Measurements from ENCODE around the gene DNAJC17. TPM values are rescaled to one million over a fixed set of nuclear protein-coding genes. Genes with fewer than 3 reads are reported as not detected.

Gene DNAJC17
- total RNA-seq, 2 donors from 2014 or later, result 26.3 to 37.3 TPM

DNA sequence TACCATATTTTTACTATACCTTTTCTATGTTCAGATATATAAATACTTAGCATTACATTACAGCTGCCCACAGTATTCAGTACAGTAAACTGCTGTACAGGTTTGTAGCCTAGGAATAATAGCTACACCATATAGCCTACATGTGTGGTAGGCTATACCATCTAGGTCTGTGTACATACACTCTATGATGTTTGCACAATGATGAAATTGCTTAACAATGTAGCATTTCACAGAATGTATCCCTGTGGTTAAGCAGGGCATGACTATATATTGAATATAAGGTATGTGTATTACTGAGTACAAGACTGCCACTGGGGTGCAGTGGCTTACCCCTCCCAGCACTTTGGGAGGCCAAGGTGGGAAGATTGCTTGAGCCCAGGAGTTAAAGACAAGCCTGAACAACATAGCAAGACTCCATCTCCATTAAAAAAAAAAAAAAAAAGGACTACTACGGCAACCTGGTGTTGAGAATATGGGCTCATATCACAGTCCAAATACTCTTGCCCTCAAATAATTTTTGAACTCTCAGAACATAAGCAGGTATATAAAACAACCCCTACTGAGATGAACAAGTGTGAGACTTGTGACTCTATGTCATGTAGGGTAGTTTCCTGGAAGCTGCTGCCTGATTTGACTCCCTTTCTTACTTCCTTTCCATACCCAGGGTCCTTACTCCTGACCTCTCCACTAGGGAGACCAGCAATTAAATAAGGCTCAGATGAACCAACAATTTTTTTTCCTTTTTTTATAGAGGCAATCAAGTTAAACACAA lies 16.5 kb upstream of the DNAJC17 start:
- Mint-ChIP-seq H3K4me3 (no peak overlapping the region), H3K27me3 (ENCODE audit: low read depth) (no peaks in the 10 kb centered on the region), H3K4me1 (ENCODE audit: low read depth) (no peaks in the 10 kb centered on the region), H3K27ac (peak overlapping the region; percentile 50), H3K36me3 (ENCODE audit: insufficient read depth in 2 of 2) (no peaks in the 10 kb centered on the region), H3K9me3 (no peaks in the 10 kb centered on the region)
- ATAC-seq (replicated peaks in 1 of 2) (peak; percentile 66 to 87), DNase-seq (no peak)

- Mint-ChIP-seq H3K27ac (no peak overlapping the region), H3K36me3 (ENCODE audit: insufficient read depth in 2 of 2) (no peaks in the 10 kb centered on the region), H3K9me3 (no peaks in the 10 kb centered on the region), H3K4me3 (no peak overlapping the region), H3K4me1 (ENCODE audit: low read depth) (no peaks in the 10 kb centered on the region), H3K27me3 (ENCODE audit: low read depth) (no peaks in the 10 kb centered on the region)
- DNase-seq, result no peak
- ATAC-seq (replicated peaks in 1 of 2), result no peak
These were observed 13.9 kb upstream of the DNAJC17 start for GRCh38 chr15:40821195-40821594.

GRCh38 chr15:40819048-40819447 lies 11.8 kb upstream of the DNAJC17 start:
- DNase-seq (no peak), ATAC-seq (replicated peaks in 1 of 2) (no peak)
- Mint-ChIP-seq H3K4me3 (no peak overlapping the region), H3K27me3 (ENCODE audit: low read depth) (no peaks in the 10 kb centered on the region), H3K4me1 (ENCODE audit: low read depth) (no peaks in the 10 kb centered on the region), H3K27ac (no peak overlapping the region), H3K36me3 (ENCODE audit: insufficient read depth in 2 of 2) (peaks cover 0 to 4% of the 10 kb centered on the region in 2 donors), H3K9me3 (no peaks in the 10 kb centered on the region)

DNA sequence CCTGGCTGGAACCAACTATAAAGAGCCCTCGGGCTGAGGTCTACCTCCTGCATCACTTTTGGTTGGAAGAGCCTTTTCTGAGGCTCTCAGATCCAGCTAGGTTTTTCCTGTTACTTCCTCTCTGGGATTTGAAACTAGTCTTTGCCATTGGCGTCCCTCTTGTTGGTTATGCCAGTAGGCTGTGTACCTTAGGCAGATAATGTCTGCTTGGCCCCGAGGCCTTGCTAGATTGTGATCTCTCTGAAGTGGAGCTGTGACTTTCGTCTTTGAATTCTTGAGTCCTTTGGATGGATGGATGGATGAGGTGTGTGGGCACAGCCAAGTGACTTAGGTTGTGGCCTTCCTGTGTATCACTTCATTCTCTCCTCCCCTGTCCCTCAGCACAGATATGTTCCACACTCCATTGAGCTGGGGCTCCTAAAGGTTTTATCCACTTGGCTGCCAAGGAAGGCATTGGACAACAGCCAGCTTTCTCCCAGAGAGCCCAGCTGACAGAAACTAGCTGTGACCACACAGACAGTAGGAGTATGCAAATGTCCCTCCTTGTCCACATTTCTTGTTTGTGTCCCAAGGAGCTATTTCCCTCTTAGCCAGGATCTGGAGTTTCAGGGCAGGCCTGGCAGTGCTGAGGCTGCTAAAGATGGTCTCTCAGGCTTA lies 7.9 kb upstream of the DNAJC17 start:
- H3K4me1 Mint-ChIP-seq (ENCODE audit: low read depth), result no peaks in the 10 kb centered on the region
- H3K9me3 Mint-ChIP-seq, result no peaks in the 10 kb centered on the region
- no peak overlapping the region for H3K4me3 Mint-ChIP-seq
- peaks cover 2 to 4% of the 10 kb centered on the region in 2 donors for H3K36me3 Mint-ChIP-seq (ENCODE audit: insufficient read depth in 2 of 2)
- H3K27me3 Mint-ChIP-seq (ENCODE audit: low read depth), result no peaks in the 10 kb centered on the region
- DNase-seq (no peak), ATAC-seq (replicated peaks in 1 of 2) (no peak)
- H3K27ac Mint-ChIP-seq, result no peak overlapping the region

DNA sequence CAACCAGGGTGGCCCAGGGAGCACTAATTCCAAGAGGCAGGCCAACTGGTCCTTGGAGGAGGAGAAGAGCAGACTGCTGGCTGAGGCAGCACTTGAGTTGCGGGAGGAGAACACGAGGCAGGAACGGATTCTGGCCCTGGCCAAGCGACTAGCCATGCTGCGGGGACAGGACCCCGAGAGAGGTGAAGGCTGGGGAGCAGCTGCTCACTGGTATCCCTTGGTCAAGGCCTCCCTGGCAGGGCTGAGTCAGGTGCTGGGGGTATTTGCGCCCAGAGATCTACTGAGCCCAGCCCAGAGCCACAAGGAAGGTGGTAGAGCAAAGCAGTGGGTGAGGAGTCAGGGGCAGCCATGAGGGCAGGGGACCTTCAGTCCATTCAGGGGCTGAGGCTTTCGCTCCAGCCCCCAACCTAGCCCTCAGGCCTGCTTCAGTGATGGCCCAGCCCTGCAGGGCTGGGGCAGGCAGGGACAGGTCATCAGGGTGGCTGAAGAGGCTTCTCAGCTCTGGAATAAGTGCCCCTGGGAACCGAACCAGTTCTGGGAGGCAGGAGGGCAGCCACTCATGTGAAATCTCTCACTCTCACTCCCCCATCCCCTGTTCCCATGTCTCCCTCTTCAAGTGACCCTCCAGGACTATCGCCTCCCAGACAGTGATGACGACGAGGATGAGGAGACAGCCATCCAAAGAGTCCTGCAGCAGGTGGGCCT lies 5.6 kb upstream of the DNAJC17 start:
- ATAC-seq (replicated peaks in 1 of 2) (no peak), DNase-seq (no peak)
- peaks cover 4 to 5% of the 10 kb centered on the region in 2 donors for H3K36me3 Mint-ChIP-seq (ENCODE audit: insufficient read depth in 2 of 2)
- H3K27ac Mint-ChIP-seq, result peak overlapping the region; percentile 71
- H3K4me3 Mint-ChIP-seq, result no peak overlapping the region
- H3K9me3 Mint-ChIP-seq, result no peaks in the 10 kb centered on the region
- H3K27me3 Mint-ChIP-seq (ENCODE audit: low read depth), result no peaks in the 10 kb centered on the region
- H3K4me1 Mint-ChIP-seq (ENCODE audit: low read depth), result peaks cover 13% of the 10 kb centered on the region

GRCh38 chr15:40808861-40809450 lies 1.7 kb upstream of the DNAJC17 start:
- no peak for DNase-seq

DNA sequence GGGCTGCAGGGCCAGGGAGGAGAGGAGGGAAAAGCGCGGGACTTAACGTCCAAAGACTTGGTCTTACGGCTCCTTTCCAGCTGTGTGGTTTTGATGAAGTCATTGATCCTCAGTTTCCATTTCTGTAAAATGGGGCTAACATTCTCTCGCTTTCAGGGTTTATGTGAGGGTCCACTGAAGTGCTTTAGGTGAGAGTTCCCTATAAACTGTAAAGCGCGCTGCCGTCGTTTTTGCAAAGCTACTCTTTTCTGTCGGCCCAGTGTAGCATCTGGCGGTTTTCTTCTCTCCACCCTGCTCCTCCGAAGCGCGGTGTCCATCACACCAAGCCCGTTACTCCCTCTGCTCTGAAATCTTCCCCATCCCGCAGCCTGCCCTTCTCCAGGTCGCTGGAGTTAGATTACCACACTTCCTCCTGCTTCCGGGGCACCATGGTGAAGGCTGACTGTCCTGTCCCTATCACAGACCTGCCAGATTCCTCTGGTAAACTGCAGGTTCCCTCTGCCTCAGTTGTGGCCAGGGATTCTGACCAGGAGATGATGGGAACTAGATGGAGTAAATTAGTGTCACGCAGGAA lies 702 bp upstream of the DNAJC17 start:
- Mint-ChIP-seq H3K4me1 (ENCODE audit: low read depth) (peaks cover 31% of the 10 kb centered on the region), H3K27ac (peak overlapping the region; percentile 25), H3K27me3 (ENCODE audit: low read depth) (no peaks in the 10 kb centered on the region), H3K36me3 (ENCODE audit: insufficient read depth in 2 of 2) (peaks cover 0 to 7% of the 10 kb centered on the region in 2 donors), H3K4me3 (peak overlapping the region; percentile 90 to 99), H3K9me3 (no peaks in the 10 kb centered on the region)
- ATAC-seq (replicated peaks in 1 of 2), result no peak
- no peak for DNase-seq

More at GRCh38 chr15:40808861-40809450, 1.7 kb upstream of the DNAJC17 start:
- no peaks in the 10 kb centered on the region for H3K9me3 Mint-ChIP-seq
- H3K27me3 Mint-ChIP-seq (ENCODE audit: low read depth), result no peaks in the 10 kb centered on the region
- H3K36me3 Mint-ChIP-seq (ENCODE audit: insufficient read depth in 2 of 2), result peaks cover 0 to 7% of the 10 kb centered on the region in 2 donors
- peak overlapping the region; percentile 90 to 99 for H3K4me3 Mint-ChIP-seq
- no peak for ATAC-seq (replicated peaks in 1 of 2)
- peaks cover 23% of the 10 kb centered on the region for H3K4me1 Mint-ChIP-seq (ENCODE audit: low read depth)
- no peak overlapping the region for H3K27ac Mint-ChIP-seq

DNA sequence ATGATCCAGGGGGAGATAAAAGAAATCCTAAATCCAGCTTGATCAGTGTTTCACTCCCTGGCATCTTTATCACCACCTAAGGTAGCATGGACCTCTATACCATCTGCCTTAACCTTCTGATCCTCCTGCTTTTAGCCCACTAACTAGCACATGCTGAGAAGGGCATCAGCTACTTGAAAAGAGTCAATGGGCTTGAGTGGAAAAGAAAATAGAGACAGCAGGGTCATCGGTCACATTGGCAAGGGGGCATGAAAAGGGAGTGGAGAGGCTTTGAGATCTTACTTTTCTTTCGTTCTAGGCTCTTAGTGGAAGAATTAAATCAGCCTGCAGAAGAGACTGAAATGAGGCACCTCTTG lies 623 bp downstream of the DNAJC17 start:
- Mint-ChIP-seq H3K9me3 (no peaks in the 10 kb centered on the region), H3K36me3 (ENCODE audit: insufficient read depth in 2 of 2) (peaks cover 1 to 8% of the 10 kb centered on the region in 2 donors), H3K4me3 (peak overlapping the region; percentile 90 to 99), H3K27ac (peak overlapping the region; percentile 94), H3K4me1 (ENCODE audit: low read depth) (peaks cover 31% of the 10 kb centered on the region), H3K27me3 (ENCODE audit: low read depth) (no peaks in the 10 kb centered on the region)
- ATAC-seq (replicated peaks in 1 of 2), result peak; percentile 0 to 1
- DNase-seq, result no peak

DNA sequence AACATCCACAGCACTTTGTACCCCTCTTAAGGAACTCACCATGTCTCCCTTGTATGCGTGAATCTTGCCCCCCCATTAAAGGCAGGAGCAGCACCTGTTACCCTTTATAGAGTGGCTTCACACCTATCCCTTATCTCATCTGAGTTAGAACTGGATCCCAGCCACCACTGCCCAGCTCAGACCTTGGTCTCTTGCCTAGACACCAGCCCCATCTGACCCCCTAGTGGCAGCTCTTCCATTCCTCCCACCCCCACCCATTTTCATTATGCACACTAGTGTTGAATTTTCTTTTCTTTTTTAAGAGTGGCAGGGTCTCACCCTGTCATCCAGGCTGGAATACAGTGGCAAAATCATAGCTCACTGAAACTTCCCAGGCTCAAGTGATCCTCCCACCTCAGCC lies 3.6 kb downstream of the DNAJC17 start:
- no peaks in the 10 kb centered on the region for H3K27me3 Mint-ChIP-seq (ENCODE audit: low read depth)
- DNase-seq (no peak), ATAC-seq (replicated peaks in 1 of 2) (no peak)
- H3K27ac Mint-ChIP-seq, result no peak overlapping the region
- H3K36me3 Mint-ChIP-seq (ENCODE audit: insufficient read depth in 2 of 2), result peaks cover 1 to 4% of the 10 kb centered on the region in 2 donors
- H3K9me3 Mint-ChIP-seq, result no peaks in the 10 kb centered on the region
- peaks cover 25% of the 10 kb centered on the region for H3K4me1 Mint-ChIP-seq (ENCODE audit: low read depth)
- no peak overlapping the region for H3K4me3 Mint-ChIP-seq

DNA sequence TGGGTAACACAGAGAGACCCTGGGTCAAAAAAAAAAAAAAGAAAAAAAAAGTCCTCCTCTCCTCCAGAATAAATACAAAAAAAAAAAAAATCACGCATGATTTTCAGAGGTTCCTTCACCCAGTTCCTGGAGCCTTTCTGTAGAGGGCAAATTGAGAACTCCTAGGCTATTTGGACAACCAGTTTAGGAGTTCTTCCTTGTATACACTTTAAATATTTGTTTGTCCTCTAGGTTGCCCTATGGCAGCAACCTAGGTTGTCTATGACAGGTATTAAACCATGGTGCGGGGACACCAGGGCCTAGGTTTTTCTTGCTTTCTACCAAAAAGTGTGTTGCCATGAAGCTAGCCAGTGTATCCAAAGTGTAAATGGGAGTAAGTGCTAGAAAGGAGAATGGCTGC lies 4.2 kb downstream of the DNAJC17 start:
- Mint-ChIP-seq H3K4me1 (ENCODE audit: low read depth) (peaks cover 25% of the 10 kb centered on the region), H3K9me3 (no peaks in the 10 kb centered on the region), H3K4me3 (no peak overlapping the region), H3K27me3 (ENCODE audit: low read depth) (no peaks in the 10 kb centered on the region), H3K36me3 (ENCODE audit: insufficient read depth in 2 of 2) (peaks cover 4% of the 10 kb centered on the region in 2 donors), H3K27ac (no peak overlapping the region)
- DNase-seq, result no peak
- ATAC-seq (replicated peaks in 1 of 2), result no peak

GRCh38 chr15:40799523-40799922 lies 7.8 kb downstream of the DNAJC17 start:
- H3K4me3 Mint-ChIP-seq, result no peak overlapping the region
- H3K4me1 Mint-ChIP-seq (ENCODE audit: low read depth), result peaks cover 22% of the 10 kb centered on the region
- H3K27ac Mint-ChIP-seq, result no peak overlapping the region
- peaks cover 2 to 4% of the 10 kb centered on the region in 2 donors for H3K36me3 Mint-ChIP-seq (ENCODE audit: insufficient read depth in 2 of 2)
- H3K9me3 Mint-ChIP-seq, result no peaks in the 10 kb centered on the region
- ATAC-seq (replicated peaks in 1 of 2) (no peak), DNase-seq (no peak)
- H3K27me3 Mint-ChIP-seq (ENCODE audit: low read depth), result no peaks in the 10 kb centered on the region

DNA sequence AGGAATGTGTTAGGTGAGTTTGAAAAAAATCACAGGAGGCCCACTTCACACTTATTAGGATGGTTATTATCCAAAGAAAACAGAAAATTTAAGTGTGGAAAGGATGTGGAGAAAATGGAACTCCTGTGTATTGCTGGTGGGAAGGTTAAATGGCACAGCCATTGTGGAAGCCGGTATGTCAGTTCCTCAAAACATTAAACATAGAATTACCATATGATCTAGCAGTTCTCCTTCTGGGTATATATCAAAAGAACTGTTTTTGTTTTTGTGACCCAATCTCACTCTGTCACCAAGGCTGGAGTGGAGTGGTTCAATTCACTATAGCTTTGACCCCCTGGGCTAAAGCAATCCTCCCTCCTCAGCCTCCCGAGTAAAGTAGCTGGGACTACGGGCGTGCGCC lies 10.8 kb downstream of the DNAJC17 start:
- Mint-ChIP-seq H3K36me3 (ENCODE audit: insufficient read depth in 2 of 2) (peaks cover 4 to 6% of the 10 kb centered on the region in 2 donors), H3K27ac (no peak overlapping the region), H3K4me1 (ENCODE audit: low read depth) (peaks cover 22% of the 10 kb centered on the region), H3K4me3 (no peak overlapping the region), H3K9me3 (no peaks in the 10 kb centered on the region), H3K27me3 (ENCODE audit: low read depth) (no peaks in the 10 kb centered on the region)
- DNase-seq, result no peak
- ATAC-seq (replicated peaks in 1 of 2), result no peak

GRCh38 chr15:40796041-40796440 lies 11.2 kb downstream of the DNAJC17 start:
- no peaks in the 10 kb centered on the region for H3K27me3 Mint-ChIP-seq (ENCODE audit: low read depth)
- no peak overlapping the region for H3K27ac Mint-ChIP-seq
- peaks cover 22% of the 10 kb centered on the region for H3K4me1 Mint-ChIP-seq (ENCODE audit: low read depth)
- no peaks in the 10 kb centered on the region for H3K9me3 Mint-ChIP-seq
- H3K36me3 Mint-ChIP-seq (ENCODE audit: insufficient read depth in 2 of 2), result peaks cover 4 to 6% of the 10 kb centered on the region in 2 donors
- DNase-seq (no peak), ATAC-seq (replicated peaks in 1 of 2) (no peak)
- no peak overlapping the region for H3K4me3 Mint-ChIP-seq
